ENCODE data around the gene PPP1R26.
"Not testable (repeated sequence)": the region's sequence is repeated elsewhere in the genome, so short reads cannot be mapped to it uniquely, and the experiment has no call there.

Gene PPP1R26

GRCh38 chr9:135505406-135506187 is 26.0 kb downstream of the PPP1R26 start:
- no peak for DNase-seq

DNA sequence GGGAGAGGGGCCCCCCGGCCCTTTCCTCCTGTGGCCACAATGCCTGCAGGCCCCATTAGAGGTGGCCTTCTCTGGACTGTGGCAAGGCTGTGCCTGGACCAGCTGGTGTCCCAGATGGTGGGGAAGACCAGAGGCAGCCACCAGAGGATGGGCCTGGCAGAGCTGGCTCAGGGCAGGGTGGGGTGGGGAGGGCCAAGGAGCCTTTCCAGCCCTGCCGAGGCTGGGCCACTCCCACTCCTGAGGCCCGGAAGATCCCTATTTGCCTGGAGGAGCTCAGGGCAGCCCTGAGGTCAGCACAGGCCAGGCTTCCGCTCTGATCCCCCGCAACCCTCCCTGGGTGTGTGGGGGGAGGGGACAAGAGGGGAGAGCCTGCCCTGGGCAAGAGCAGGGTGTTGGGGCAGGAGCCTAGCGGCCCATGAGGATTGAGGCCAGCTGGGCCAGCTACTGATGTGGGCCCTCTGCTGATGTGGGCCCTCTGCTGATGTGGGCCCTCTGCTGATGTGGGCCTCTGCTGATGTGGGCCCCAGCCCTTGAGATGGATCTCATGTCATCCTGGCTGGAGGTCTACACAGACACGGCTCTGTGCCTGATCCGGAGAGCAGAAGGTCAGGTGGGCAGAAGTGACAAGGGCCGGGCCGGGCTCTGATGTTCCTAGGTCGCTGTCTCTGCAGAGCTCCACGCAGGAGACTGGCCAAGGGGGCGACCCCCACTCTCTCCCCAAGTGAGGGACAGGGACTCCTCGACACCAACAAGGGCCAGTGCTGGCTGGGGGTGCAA is 26.9 kb downstream of the PPP1R26 start:
- DNase-seq, result no peak

GRCh38 chr9:135507104-135508035 is 27.8 kb downstream of the PPP1R26 start:
- no peak for DNase-seq

DNA sequence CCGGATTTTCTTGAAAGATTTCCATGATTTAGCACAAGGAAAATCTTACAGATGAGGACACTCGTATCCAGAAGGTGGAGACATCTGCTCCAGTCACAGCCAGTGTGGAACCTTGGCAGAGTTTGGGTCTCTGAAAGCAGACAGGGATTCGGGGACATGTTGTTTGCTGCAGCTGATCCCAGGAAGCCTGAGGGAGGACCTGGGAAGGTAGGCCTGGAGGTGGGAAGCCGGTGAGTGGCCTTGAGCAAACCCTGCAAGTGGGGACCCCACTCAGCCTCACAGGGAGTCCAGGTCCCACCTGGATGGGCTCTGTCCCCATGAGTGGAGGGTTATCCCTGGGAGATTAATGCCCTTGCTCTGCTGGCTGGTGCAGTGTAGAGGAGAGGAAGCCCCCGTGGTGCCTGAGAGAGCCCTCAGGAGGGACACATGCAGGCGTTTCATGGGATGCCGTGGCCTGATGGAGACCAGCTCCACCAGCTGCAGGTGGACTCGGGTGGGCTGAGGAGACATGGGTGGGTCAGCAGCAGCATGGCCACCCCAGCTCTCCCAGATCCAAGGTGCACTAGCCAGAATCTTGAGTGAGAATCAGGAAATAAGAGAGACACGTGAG is 28.7 kb downstream of the PPP1R26 start:
- DNase-seq, result no peak

DNA sequence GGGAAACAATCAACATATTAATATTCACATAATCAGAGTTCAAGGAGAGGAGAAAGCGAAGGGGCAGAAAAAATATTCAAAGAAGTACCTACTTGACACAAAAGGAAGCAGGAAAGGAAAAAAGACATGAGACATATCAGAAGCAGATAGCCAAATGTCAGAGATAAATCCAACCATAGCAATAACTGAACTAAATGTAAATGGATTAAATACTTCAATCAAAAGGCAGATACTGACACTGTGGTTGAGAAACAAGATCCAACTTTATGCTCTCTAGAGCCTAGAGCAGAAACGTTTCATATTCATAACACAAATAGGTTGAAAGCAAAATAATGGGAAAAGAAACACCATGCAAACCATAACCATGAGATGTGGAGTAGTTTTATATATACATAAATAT is 29.9 kb downstream of the PPP1R26 start:
- no peak for DNase-seq

DNA sequence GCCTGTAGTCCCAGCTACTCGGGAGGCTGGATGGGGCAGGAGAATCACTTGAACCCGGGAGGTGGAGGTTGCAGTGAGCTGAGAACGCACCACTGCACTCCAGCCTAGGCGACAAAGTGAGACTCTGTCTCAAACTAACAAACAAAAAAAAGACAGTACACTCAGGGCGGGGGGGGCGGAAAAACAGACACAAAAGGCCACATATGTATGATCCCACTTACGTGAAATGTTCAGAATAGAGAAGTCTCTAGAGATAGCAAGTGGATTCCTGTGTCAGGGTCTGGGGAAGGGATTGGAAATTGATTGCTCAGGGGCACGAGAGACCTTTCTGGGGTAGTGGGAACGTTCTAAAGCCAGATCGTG is 32.6 kb downstream of the PPP1R26 start:
- no peak for DNase-seq

GRCh38 chr9:135512904-135513303 is 33.3 kb downstream of the PPP1R26 start:
- no peak for DNase-seq

DNA sequence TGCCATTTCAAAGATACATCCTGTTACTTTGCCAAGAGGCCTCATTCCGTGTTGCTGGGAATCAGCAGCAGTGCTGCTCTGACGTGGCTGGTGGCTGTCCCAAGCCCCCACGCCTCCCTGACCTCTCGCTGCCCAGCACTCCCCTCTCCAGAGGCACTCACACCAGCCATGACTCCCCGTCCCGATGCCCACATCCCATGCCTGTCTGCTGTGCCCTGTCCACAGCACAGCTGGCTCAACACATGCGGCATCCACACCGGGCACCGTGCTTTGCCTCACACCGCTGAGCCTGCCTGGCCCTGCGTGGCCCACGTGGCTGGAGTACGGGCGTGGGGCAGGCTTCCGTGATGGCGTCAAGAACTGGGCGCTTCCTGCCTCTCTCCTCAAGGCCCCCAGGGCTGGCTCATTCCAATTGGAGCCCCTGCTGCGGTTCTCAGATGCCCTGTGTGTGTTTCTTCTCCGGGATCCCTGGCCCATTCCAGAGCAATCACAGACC is 33.8 kb downstream of the PPP1R26 start:
- no peak for DNase-seq

- not testable (repeated sequence) for DNase-seq
Measured at GRCh38 chr9:135513906-135514305, 34.3 kb downstream of the PPP1R26 start.

GRCh38 chr9:135514342-135515082 is 34.9 kb downstream of the PPP1R26 start:
- DNase-seq, result no peak

DNA sequence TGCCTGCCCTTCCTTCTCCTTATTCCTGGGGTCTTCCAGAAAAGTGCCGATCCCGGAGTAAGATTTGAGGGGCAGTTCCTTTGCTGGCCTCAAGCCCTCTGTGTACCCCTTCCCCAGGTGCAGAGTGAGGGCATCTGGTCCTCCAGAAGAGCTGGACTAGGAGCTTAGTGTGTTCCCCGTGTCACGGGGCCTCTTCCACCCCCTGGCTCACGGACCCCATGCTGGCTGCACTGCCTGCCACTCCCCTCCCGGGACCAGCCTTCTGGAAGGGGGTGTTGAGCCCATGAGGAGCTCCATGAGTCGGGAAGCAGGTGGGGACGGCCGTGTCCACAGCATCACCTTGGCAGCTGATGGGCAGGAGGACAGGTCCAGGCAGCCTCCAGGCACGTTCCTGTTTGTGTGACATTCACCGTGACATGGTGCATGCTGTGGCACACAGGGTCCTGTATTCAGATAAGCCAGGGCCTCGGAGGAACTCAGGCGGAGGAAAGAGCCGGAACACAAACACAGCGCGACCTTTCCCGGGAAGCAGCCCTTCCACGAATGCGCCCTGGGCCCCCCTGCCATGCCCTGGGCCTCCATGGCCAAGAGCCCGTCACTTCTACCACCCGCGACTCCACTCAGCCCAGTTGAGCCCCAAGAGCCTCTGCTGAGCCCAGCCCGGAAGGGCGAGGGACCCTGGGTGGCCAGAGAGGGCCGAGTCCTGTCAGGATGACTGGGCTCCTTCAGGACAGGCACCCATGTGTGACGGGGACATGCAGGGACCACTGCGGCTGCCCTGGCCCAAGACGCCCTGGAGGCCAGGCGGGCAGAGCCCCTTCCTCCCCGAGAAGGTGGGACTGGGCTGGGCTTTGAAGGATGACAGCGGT is 35.7 kb downstream of the PPP1R26 start:
- DNase-seq, result no peak

- no peak for DNase-seq
Measured at GRCh38 chr9:135516132-135516860, 36.7 kb downstream of the PPP1R26 start.

GRCh38 chr9:135517407-135517822 is 37.8 kb downstream of the PPP1R26 start:
- DNase-seq, result no peak

DNA sequence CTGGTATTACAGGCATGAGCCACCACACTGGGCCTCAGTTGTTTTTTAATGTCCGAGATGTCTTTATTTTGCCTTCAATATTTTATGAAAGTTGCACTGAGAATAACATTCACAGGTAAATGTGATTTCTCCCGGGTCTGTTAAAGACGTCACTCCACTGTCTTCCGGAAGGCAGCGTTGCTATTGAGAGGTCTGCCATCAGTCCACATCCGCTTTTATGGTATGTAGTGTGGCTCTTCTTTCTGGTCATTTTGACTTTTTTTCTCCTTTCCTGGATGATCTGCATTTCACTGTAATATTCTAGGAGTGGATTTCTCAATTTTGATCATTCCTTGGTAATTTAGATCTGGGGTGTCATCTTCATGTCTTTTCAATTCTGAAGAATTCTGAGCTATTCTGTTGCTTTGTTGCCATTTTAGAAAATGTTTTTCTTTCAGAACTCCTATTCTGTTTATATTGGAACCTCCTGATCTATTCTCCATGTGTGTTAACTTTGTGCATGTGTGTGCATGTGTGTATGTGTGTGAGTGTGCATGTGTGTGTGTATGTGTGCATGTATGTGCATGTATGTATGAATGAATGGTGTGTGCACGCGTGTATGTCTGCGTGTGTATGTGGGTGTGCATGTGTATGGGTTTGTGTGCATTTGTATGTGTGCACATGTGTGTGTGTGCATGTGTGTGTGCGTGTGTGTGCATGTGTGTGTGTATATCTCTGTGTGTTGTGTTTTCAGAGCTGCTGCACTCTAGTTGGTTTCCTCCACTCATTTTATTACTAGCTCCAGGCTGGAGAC is 39.8 kb downstream of the PPP1R26 start:
- no peak for DNase-seq

DNA sequence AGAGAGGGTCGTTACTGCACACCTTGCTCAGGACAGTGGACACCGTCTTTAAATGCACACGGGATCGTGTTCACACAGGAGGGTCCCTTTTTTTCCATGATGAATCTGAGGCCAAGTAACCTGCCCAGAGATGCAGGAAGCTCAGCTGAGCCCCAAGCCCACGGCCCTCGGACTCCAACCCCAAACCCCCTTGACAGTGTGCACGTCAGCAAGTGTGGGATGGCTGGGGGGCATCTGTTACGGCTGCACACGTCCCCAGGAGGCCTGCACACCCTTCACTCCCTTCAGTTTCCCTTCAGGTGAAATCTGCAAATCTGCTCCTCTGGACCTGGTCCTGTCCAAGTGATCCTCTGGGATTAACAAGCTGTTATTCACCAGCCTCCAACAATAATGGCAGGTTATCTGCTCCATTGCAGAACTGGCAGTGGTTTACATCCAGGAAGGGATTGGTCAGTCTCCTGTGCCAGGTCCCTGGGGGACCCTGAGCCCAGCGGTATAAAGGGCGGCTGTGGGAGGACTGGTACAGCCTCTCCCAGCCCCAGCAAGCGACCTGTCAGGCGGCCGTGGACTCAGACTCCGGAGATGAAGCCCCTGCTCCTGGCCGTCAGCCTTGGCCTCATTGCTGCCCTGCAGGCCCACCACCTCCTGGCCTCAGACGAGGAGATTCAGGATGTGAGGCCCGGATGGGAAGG is 41.5 kb downstream of the PPP1R26 start, which contains the start of gene LCN1:
TSS of gene LCN1 (plus strand) at position 525 of the 692 bp plus-strand sequence. CDS start at position 583, 58 bp downstream.
- DNase-seq, result no peak

- no peak for DNase-seq
Measured at GRCh38 chr9:135521608-135522095, 42.1 kb downstream of the PPP1R26 start.

GRCh38 chr9:135522137-135522877 is 42.7 kb downstream of the PPP1R26 start:
- DNase-seq, result no peak

Measured in CD4-positive, alpha-beta T cell treated with Interferon alpha-2 for 1 hour (primary cell).